Muscle of back (tissue), 11 donors: ENCODE measurements around the gene VSX1. TPM values are rescaled to one million over a fixed set of nuclear protein-coding genes. Genes with fewer than 3 reads are reported as not detected.

Source experiments
- DNase-seq, 3 donors: peaks; one replicate each; pipeline versions ENCODE4 v3.0.0 to v3.0.0-alpha.2; 2013
- polyA plus RNA-seq, 10 donors: library from polyadenylated mRNA; unstranded; fragments of 120-200 nt; gene quantifications; one replicate each; pipeline ENCODE4 v1.2.1, GENCODE V29; 2013; ENCODE audit not compliant: insufficient read length in 10 of 10

Gene VSX1
- polyA plus RNA-seq, 10 donors, result 0.12 TPM; not detected in 9

DNA sequence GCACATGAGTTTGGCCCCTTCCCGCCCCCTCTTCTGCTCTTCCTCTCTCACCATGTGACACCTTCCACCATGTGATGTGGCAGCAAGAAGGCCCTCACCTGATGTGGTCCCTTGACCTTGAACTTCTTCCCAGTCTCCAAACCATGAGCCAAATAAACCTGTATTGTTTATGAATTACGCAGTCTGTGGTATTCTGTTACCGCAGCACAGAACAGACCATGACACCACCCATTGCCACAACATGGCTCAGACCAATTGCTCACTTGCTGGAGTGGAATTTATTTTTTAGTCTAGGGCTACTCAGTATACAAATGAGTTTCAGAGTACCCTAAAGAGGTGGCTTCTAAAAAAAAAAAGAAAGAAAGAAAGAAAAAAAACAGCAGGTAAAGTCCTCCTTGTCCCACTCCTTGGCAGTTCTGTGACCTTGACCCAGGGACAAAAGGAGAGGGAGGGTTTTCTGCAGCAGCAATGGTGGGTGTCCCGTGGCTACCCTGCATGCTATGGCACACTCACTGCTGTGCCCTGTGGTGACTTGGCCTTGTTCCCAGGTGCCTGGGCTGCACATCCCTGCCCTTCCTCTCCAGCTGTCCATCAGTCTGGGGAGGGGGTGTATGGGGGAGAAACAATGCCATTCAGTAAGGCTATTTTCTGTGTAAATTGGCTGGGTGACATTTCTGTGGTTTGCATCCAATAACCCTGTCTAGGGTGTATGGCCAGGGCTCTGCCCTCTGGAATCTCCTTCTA, 5.4 kb upstream of the VSX1 start:
- no peak for DNase-seq

DNA sequence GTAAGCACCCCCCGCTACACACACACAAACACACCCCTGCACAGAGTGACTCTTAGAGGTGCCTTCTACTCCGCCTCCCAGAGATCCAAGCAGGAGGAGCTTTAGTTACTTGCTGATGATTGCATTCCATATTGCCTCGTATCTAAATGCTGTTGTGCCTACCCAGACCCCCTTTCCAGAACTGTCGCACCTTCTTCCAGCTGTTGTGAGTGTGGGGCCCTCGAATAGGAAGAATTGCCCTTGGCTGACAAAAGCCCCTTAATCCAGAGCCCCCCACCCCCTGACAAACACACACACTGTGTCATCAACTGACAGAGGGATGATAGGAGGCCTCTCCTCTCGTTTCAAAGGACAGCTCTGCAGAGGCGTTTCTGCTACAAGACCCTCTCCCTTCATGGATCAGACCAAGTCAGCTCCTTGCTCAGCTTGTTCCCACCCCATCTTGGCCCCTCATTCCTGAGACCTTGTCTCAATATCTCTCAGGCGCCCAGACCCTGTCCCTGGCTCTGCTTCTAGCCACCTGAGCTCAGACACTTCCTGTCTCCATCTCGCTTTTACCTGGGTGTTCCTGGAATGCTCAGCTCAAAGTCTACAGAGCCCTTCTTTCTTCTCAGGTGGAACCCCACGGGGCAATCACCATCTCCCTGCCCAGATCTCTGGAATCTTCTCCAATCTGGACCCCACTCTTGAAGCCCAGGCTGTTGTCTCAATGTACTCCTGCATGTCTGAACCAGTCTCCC, 4.0 kb upstream of the VSX1 start:
- DNase-seq, result no peak

DNA sequence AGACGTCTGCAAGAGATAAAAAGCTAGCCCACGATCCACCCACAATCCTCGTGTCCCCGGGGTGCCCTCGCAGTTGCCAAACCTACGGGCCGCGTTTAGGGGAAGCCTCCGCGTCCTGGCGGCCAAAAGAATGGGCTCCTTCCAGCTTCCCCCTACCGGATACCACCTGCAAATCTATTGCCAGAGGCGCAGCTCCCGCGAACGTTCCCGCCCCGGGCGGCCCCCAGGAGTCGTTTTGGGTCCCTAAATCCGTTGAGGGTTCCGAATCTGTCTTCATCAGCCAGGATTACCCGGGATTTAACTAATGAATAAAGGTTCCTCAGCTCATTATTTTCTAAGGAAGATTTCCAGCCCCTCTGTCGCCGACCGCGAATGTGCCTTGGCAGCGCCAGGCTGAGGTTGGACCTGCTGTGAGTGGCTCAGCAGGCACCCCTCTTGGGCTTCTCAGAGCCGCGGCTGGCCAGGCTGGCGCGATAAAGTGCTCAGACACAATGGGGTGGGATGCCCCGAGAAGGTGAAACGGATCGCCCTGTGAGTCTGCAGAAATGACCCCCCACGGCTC, 2.8 kb upstream of the VSX1 start:
- DNase-seq, result no peak

DNA sequence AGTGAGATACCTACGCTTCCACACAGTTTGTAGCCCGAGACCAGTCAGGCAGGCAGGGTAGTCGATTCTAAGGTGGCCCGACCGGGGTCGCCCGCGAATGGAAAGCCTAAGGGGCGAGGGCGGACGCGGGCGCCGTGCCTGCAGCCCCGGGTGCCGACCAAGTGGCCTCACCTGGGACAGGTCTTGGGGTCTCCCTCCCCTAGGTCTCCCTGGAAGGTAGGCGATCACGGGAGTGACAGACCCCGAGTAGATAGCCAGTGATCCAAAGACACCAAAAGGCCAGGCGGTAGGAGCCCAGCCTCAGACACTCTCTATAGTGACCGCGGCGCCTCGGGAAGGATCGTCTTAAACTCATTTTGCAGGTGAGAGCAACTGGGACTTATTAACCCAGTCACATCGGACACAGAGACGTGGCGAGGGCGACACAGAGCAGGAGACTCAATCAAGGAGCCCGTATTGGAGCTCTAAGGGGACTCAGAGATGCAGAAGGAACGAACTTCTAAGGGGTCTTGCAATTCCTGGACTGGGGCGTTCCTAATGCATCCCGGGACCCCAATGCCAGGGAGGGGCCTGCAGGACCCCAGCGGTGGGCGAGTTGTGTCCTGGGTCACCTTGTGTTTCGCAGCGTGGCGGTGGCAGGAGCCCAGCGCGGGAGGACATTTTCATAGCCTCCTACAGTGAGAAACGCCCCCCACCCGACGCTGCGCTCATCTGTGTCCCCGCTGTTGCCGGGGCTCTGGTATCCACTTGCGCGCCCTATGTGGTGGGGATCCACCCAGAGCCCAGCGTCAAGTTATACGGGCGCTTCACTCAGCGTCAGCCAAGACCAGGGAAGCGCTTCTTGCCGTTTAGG, 2.1 kb upstream of the VSX1 start:
- no peak for DNase-seq

DNA sequence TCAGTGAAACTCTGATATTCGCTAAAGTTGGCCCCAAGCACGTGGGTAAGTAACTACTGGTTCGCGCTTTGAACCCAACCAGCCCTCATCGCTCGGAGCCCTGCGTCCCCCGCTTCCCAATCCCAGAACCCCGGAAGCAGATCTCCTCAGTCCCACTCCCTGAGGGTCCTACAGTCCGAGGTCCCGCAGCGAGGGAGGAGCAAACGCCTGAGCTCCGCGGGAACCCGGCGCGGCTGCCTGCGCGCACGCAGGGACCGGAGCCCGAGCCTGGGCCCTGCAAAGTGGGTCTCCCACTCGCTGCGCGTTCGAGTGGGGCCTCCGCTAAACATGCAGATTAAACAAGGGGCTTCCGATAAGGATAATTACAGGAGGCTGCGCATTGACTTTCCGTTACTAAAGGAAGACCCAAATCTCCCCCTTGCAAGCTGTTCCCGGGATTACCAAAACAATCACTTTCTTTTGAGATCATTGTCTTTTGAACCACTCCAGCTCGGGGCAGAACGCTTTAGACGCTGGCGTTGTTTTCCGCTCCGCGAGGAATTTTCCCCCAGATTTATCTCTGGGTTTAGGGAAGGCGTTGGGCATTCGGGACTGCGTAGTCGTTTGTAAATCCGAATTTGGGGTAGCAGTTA, 1.3 kb upstream of the VSX1 start:
- no peak for DNase-seq

DNA sequence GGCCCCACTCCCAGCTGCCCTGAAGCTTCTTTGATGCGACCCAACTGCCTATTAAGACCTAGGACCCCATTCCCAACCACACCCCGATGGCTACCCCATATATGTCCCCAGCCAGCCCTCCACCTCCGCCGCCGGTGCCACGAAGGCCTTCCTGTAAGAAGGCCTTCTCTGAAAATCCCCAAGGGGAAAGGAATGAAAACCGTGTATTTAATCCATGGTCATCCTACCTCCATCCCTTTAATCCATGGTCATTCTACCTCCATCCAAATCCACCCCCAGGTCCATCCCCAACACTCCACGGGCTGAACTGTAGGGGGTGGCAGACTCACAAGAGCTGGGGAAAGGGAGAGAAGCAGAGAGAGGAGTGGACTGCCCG, 545 bp upstream of the VSX1 start:
- no peak for DNase-seq

DNA sequence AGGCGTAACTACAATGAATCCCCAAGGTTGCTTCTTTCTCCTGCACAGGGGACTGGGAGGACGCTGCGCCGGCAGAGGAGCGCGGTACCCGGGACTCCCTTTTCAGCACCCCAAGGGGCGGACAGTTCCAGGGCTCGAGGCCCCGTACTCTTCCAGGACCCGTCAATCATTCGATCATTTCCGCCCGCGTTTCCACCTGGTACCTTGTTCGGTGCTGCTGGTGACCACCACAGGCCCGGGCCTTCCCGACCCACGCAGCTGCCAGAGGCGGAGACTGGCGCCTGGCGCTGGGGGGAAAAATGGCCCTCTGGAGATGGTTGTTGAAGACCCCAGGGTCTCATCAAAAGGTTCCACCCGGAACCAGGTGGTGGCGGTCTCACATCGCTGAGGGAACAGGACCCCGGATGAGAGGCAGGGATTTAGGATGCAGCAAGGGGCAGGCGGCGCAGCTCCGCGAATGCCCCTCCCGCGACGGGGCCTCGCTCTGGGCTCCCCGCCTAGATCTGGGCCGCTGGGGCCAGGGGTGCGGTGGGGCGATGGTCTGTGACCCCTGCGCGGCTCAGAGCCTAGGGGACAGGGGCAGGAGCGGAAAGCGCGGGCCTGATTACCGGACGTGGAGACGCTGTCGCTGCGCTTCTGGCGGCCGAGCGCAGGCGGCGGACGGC, 744 bp downstream of the VSX1 start:
- peak; percentile 19 to 48 (median 46) for DNase-seq

DNA sequence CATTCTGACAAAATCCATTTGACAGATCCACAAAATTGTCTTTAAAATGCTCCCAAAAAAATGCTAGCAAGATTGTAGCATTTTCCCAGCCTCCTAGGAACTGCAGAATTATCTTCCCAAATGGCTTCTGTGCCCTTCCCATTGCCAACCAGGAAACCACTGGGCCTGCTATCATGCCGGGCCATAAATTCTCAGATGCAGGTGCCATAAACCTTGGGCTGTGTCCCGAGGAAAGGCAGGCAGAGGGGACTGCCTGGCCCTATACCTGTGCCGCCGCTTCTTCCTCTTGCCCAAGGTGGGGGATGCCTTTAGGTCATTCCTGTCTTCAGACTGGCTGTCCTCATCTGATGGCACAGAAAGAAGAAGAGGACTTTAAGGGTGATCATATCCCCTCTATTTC, 2.8 kb downstream of the VSX1 start:
- DNase-seq, result no peak

DNA sequence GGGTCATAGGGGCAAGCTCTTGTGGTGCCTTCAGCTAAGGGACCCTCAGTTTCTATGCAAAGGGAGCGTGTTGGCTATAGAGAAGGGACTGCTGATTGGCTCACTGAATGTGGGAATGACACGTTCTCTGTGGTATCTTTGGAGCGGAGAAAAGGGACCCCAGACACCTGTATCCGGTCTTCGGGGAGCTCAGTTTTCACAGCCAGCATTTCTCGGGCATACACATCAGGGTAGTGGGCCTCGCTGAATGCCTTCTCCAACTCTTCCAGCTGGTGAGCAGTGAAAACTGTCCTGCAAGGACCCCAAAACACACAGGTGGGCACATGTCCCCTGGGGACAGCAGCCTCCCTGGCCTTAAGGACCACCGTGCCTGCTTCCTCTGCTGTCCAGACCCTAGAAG, 3.3 kb downstream of the VSX1 start:
- no peak for DNase-seq

DNA sequence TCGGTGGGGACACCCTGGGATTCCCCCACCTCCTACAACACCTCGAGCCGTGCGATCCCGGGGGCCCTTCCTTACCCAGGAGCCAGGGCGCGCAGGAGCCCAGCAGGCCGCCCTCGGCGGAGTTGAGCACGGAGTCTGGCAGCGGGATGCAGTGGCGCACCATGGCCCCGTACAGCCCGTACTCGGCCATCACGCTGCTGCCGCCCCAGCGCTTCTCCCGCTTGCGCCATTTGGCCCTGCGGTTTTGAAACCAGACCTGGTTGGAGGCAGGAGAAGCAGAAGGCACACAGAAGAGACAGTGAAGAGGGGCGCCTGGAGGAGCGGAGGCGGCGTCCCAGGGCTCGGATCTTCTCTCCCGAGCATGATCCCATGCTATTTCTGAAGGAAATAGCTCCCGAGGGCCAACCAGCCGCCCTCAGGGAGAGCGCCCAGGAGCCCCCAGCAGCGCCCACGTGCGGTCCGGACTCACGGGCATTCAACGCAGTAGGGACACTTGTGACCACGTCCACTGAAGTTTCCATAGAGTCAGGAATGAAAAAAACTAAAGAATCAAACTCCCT, 4.3 kb downstream of the VSX1 start:
- DNase-seq, result no peak

DNA sequence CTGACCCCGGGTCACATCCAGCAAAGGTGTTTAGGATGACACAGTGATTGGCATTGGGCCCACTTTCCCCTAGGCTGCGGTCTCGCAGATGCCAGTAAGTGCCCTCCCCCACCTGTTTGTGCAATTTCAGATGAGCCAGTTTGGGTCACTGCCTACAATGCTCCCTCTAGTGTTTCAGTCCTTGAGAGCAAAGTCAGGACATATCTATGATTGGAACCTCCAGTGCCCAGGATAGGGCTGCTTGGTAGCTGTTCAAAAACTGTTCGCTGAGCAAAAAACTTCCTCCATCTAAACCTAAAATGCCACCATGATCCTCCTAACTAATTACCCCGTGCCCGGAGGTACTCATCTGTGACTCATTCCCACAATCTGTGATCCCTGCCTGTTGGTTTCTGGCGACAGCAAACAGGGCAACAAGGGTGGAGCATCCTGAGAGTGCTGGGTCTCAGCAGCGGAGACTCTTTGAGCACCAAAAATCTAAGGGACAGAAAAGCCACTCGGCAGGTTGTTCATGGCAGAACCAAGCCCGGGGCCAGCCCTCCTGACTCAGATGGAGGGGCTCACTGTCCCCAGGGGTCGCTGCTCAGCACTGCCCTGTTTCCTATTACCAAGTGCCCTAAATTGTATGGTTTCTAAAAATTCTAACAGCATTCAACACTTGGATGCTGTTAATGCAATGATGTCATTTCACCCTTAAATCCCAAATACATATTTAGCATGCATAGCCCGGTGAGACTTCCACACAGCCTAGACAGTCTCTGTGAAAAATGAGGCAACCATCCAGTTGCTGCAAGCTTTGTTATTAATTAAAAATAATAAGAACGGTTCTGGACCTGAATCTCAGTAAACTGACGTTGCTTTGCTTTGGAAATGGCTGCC, 5.0 kb downstream of the VSX1 start:
- no peak for DNase-seq

DNA sequence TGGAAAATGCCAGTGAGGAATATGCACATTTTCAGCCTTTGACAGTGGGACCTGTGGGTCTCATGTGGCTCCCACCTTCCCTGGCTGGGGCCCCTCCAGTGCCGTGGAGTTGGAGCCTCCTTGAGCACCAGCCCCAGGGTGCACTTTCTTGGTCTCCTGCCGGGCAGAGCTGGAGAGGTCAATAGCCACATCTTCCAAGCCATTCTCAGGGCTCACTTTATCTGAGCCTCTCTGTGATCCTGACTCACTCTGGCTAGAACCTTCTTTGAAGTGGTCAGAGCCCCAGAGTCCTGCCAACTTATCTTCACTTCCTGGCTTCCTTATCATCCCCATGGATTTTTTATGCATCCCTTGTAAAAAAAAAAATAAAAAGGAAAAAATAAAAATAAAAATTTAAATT, 5.7 kb downstream of the VSX1 start:
- DNase-seq, result no peak

DNA sequence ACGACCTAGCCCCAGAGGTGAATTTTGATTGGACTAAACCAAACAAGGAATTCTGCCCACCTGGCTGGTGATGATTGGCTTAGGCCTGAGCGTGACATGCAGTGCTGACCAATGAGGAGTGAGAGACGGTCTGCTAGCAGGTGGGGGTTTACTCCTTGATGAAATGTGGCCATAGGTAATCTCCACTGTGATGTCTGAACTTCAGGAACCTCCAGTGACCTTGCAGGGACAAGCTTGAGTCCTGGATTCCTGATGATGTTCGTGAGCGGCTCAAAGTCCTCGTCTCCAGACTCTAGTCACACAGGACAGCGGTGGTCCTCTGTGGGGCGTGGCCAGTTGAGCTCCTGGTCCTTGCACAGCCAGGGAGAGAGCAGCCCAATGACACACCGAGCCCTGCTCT, 8.4 kb downstream of the VSX1 start:
- no peak for DNase-seq

DNA sequence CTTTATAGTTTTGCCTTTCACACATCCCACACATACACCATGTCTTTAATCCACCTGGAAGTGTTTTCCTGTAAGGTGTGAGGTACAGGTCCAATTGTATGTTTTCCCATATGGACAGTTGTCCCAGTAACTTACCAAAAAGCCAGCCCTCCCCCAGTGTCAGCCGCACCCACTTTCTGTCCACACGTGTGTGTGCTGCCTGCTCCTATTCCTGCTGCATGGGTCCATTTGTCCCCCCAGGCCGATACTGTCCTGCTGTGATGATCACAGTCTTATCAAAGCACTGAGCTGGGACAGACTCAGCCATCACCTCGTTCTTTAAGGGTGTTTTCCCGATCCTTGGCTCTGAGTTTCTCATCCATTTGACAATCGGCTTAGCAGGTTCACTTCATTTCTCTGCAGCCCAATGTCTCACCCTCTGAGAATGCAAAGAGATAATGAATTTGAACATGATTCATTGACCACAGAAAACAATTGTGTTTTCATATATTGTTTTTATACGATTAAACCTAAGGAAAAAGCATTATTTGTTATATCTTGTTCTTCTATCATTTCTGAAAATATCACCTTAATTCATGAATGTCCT, 9.6 kb downstream of the VSX1 start:
- DNase-seq, result no peak

DNA sequence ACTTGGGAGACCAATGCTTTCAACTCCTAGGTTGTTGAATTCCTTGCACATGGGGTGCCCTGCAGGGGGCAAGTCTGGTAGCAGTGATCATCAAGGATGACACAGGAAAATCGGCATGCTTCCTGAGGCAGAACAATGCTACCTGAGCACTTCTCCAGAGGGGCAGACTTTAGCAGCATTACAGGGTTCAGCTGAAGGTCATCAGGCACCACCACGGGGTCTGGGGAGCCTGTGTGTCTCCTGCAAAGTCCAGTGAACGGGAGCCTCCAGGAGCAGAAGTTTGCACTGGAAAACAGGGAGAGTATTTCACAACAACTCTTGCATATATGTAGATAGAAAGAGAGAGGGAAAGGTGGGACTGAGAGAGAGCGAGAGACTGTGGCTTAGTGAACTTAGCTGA, 10.2 kb downstream of the VSX1 start:
- DNase-seq, result no peak

DNA sequence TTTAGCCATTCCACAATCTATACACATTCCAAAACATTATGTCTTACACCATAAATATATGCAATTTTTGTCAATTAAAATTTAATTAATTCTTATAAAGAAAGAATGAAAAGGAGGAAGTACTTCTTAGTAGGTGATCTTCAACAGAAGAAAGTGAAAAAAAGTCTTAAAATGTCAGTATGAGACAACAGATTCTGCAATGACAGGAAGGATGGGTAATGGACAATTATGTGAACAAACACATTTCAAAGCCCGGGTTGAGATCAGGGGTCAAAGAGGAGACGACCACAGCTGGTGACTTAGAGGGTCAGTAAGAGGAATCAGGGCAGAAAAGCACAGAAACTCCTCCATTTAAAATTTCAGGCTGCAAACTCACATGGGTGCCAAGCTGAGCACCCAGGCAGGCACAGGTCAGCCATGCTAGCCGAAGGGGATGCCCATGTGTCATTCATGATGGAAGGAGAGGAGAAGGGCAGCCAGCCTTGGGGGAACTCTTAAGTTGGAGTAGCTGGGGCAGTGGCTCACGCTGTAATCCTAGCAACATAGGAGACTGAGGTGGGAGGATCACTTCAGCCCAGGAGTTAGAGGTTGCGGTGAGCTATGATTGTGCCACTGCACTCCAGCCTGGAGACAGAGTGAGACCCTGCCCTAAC, 11.0 kb downstream of the VSX1 start:
- DNase-seq, result no peak

DNA sequence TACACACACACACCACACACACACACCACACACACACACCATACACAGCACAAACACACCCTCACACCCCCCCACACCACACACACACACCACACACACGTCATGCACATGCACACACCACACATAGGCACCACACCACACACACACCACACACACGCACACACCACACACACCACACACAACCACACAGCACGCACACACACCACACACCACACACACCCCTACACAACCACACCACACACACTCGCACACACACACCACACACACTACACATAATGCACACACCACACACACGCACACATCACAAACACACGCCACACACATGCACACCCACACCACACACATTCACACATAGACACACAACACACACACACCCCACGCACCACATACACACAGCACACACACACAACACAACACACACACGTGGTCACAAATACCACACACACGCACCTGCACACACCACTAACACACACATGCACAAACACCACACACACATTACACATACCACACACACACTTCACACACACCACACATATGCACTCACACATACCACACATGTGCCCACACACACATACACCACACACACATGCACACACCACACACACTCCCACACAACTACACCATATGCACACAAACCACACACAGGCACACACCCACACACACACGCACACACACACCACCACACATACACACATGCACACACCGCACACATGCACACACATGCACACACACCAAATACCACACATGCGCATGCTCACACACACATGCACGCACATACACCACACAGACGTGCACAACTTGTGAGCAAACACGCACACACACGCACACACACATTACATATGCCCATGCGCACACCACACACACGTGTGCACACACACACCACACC, 14.6 kb downstream of the VSX1 start:
- no peak for DNase-seq

DNA sequence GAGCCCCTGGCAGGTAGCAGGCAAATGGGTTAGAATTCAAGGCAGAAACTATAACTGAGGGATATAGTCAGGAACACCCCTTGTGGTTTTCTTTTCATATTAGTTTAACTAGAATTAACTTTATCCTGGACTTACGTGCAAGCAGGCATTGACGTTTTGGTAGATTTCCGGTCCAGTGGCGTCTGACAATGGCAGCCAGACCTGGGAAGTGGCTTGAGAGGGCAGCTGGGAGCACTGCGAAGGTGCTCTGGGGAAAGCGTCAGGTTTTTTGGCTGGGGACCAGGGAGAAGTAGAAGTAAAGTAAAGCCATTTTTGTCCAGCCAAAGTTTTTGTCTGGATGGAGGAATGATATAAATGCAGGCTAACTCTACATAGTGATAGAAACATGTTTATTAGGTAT, 15.6 kb downstream of the VSX1 start:
- no peak for DNase-seq
